Activated CD8-positive, alpha-beta memory T cell treated with anti-CD3 and anti-CD28 coated beads for 24 hours (primary cell): ENCODE data around the gene MSRB1.

Experiments used
- DNase-seq: peaks from one replicate; pipeline ENCODE4 v3.0.0-alpha.2; 2020

The MSRB1 gene, protein sequence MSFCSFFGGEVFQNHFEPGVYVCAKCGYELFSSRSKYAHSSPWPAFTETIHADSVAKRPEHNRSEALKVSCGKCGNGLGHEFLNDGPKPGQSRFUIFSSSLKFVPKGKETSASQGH

DNA sequence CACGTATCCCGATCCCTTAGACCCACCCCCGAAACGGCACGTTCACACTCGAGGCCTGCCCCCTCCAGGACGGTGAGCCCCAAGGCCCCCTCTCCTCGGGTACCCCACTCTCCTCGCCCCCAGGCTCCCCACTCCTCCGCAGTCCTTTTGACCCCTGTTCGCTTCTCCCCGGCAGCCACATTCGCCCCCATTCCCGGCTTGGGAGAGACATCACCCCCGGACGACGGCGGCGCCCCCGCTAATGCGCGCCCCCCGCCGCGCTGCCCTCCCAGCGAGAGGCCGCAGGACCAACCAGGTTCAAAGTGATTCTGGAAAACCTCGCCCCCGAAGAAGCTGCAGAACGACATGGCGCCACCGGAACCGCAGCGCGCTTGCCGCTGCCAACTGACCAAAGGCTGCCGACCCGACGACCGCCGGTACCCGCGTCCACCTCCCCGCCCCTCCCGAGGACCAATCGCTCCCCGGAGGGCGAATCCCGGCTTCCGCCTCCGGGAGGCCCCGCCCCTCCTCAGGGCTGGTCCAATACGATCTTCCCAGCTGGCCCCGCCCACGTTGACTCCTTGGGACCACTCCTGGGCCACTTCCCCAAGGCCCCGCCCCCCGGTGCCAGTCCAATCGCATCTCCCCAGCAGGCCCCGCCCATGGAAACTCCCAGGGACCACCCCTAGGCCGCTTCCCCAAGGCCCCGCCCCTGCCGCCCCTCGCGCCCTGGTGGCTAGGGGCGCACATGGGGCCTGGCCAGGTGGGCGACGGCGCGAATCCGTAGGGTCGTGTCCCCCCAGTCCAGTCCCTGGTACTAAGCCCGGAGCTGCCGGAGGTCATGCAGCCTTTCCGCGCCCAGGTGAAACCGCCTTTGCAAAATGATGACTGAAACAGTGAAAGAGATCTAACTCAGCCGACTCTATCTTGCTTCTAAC, at the start of gene MSRB1:
MSRB1 (minus strand) TSS at position 390 of the 917 bp plus-strand sequence; CDS start at position 347, 43 bp downstream.
- DNase-seq = peak; percentile 99

DNA sequence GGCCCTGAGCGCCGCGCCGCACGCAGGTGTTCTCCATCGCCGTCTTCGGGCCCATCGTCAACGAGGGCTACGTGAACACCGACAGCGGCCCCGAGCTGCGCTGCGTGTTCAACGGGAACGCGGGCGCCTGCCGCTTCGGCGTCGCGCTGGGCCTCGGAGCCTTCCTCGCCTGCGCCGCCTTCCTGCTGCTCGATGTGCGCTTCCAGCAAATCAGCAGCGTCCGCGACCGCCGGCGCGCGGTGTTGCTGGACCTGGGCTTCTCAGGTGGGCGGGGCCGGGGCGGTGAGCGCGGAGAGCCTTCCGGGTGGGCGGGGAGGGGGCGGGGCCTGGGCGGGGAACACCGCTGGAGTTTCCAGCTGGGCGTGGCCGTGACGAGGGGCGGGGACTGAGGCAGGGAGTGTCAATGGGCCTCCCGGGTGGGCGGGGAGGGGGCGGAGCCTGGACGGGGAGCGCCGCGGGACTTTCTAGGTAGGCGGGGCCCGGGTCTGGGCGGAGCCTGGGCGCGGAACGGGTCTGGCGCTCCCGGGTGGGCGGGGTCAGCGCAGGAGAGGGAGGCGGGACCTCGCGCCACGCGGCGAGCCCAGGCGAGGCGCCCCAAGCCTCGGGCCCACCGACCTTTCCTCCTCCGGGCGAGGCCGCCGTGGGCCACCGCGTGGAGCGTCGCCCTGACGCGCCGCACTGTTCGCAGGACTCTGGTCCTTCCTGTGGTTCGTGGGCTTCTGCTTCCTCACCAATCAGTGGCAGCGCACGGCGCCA, 49.1 kb upstream of the MSRB1 start:
- peak; percentile 99 for DNase-seq

DNA sequence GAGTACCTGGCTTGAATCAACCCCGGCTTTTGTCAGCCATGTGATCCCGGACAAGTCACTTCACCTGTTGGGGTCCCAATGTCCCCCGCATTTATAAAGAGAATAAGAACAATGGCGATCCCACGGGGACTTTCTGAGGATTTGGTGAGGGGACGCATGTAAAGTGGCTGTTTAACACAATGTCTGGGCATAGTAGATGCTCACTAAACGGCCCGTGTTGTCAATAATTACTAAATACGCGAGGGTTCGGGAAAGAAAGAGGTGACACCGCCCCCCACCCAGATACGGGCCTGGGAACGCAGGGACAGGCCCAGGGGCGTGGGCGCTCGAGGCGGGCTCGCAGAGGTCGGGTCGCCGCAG, 48.6 kb upstream of the MSRB1 start:
- DNase-seq = no peak

DNA sequence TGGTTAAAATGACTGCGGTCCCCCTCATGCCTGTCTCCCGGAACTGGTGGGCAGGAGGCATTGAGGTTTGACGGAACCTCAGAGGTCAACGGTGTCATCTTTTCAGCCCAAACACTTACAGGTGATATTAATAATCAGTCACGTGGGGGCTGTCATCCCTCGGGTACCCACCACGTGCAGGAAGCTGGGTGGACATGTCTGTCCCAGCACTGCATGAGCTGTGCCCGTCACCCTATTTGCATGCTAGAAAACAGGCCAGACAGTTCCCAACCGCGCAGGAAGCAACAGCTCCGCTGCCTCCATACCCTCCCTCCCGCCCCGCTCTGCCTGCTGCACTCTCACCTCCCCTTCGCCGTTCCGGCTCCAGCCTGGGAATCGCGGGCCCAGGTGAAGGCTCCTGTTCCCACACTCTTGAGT, 48.1 kb upstream of the MSRB1 start:
- peak; percentile 82 for DNase-seq

DNA sequence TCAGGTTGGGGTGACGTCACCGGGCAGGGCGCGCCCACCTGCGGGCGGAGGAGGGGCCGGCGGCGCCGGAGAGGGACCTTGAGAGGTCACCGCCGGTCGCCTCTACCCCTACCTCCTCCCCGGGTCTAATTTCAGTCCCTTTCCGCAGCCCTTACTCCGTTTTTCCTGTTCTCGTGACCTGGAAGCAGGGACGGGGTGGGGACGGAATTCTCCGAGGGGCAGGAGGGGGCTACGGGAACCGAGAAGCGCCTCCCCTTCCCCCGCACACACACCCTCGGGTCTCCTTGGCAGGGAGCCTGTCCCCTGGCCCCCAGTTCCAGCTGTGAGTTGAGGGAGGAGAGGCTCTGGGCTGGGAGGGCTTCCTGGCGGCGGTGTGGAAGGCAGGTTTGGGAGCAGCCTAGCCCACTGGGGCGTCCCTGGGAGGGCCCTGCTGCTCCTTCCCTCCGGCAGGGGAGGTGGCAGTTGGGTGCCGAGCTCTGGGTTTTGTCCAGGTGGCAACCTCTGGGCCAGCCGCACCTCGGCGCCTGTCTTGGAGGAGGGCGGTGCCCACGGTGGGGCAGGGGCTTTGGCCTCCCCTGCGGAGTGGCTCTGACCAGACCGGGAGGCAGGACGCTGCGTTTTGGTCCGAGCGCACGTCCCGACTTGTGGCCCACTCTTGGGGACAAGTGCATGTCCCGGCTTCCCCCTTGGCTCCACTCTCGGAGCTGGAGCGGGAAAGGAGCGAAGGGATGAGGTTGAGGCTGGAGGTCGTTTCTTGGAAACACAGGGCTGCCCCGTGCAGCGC, 47.5 kb upstream of the MSRB1 start:
- no peak for DNase-seq

DNA sequence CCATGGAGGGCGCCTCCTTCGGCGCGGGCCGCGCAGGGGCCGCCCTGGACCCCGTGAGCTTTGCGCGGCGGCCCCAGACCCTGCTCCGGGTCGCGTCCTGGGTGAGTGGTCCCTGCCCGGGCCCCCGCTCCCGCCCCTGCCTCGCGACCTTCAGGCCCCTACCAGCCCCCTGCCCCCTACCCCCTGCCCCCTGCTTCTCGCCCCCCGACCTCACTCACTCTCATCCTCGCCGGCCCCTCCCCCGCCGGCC, 47.0 kb upstream of the MSRB1 start:
- no peak for DNase-seq

DNA sequence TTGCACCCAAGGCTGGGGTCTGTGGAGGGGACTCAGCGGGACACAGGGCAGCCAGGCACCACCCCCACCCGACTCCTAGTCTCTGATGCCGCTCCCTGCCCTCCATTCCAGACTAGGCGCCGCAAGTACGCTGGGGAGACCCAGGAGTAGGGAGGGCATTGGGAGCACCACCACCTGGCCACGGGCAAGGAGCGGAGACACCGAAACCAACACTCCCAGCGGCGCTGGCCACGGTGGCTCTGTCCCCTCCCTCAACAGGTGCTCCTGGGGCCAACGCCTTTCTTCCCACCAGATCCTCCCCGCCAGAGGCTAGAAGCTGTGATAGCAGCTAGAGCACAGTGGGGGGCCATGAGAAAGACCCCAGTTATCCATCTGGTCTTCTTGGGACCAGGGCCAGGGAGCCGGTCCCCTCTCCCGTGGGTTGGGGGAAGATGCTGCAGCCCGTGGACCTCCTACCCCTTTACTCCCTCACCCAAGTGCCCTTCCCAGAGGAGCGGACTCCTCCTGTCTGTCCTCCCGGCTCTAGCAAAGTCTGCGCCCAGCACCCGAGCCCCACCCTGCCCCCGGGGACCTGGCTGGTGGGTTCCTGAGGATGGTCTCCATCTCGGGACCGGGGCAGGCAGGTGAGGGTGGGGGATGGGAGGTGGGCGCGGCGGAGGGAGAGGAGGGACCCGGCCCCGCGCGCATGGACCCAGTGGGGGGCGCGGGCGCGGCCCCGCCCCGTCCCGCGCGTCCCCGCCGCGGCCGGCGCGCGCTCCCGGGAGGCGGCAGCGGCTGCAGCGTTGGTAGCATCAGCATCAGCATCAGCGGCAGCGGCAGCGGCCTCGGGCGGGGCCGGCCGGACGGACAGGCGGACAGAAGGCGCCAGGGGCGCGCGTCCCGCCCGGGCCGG, 46.5 kb upstream of the MSRB1 start, which contains the start of gene SYNGR3:
SYNGR3 (plus strand) TSS at position 762 of the 892 bp plus-strand sequence. CDS start 133 bp downstream, outside the sequence.
- DNase-seq = no peak

DNA sequence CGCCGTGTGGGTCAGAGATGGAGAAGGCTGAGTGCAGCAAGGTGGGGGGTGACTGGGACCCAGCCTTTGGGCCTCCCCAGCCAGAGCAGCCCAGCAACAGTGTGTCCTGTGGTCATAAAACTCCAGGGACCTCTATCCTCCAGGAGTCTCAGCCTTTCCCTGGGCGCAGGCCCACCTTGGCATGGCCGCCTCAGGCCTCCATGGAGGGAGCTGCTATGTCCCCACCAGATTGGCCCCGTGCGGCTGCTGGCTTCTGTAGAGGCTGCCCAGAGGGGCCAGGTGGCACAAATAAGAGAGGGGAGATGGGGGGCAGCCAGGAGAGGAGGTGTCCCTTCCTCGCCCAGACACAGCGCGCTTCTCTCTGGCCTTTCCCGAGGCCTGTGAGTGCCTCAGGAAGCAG, 44.2 kb upstream of the MSRB1 start:
- no peak for DNase-seq

DNA sequence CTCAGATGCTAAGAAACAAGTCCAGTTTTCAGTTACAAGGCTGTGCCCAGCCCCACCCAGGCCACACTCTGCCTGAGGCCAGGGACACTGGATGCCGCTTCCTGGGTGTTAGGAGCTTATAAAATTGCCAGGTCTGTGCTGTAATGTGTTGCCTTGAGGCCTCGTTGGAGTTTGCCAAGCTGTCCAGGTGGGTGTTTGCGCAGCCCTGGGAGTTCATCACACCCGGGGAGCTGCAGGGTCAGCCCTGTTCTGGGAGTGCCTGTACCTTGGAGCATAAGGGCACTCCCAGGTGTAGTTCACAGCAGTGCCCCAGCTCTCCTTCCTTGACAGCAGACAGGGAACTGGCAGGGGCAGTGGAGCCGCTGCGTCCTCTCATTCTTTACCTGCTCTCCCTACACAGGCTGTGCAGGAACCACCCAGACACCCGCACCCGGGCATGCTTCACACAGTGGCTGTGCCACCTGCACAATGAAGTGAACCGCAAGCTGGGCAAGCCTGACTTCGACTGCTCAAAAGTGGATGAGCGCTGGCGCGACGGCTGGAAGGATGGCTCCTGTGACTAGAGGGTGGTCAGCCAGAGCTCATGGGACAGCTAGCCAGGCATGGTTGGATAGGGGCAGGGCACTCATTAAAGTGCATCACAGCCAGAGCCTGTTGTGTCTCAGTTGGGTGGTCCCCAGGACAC, 42.6 kb upstream of the MSRB1 start:
- DNase-seq = no peak

DNA sequence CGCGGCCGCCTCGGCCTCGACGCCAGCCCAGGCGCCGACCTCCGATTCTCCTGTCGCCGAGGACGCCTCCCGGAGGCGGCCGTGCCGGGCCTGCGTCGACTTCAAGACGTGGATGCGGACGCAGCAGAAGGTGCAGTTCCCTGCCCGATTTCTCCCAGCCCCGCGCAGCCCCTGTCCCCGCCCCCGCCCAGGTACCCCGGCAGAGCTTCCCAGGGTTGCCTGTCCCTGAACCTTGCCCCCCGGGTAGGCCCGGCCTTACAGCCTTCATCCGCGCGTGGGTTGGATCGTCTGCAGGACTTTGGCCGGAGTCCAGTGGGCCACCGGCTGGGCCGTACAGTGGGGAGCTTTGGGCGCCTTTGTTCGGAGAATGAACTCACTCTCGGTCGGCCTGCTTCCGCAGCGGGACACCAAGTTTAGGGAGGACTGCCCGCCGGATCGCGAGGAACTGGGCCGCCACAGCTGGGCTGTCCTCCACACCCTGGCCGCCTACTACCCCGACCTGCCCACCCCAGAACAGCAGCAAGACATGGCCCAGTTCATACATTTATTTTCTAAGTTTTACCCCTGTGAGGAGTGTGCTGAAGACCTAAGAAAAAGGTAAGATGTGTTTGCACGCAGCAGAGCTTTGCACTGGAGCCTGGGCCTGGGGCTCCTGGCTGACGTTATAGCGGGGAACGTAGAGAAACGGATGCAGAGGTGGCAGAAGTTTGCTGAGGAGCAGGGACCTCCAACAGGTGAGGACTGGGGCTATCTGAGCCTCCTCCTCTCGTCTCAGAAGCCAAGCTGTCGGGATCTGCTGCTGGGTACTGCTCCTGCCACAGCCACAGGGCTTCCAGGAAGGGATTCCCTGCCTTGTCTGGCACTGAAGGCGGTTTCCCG, 41.6 kb upstream of the MSRB1 start:
- peak; percentile 76 for DNase-seq

DNA sequence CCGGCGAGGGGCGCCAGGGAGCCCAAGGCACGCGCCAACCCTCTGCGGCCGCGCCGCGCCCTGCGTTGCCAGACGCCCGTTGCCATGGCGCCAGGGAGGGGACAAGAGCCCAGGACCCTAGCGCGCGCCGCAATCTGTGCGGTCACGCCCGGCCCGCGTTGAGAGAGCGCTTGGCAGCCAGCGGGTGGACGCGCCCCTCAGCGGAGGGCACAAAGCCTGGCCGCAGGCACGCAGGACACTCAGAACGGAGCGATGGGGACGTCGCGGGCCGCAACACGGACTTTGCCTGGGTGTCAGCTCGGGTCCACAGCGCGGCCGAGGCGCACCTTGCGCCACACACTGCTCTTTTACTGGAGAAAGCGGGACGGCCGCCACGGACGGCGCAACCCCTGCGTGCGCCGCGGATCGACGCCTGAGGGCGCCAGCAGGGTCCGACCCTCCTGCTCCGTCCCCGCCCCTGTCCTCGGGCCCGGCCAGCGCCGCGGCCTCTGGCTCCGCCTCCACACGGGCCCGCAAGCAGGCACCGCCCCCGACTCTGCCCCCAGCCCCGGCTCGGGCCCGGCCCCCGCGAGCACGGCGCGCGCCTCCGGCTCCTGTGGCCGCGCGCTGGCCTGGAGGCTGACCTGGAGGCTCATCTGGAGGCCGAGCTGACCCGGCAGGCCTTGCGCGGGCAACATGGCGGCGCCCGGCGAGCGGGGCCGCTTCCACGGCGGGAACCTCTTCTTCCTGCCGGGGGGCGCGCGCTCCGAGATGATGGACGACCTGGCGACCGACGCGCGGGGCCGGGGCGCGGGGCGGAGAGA, 40.7 kb upstream of the MSRB1 start, which contains the start of gene GFER:
GFER (plus strand) TSS at position 650 of the 803 bp plus-strand sequence; CDS start at position 676, 26 bp downstream.
- peak; percentile 88 for DNase-seq

DNA sequence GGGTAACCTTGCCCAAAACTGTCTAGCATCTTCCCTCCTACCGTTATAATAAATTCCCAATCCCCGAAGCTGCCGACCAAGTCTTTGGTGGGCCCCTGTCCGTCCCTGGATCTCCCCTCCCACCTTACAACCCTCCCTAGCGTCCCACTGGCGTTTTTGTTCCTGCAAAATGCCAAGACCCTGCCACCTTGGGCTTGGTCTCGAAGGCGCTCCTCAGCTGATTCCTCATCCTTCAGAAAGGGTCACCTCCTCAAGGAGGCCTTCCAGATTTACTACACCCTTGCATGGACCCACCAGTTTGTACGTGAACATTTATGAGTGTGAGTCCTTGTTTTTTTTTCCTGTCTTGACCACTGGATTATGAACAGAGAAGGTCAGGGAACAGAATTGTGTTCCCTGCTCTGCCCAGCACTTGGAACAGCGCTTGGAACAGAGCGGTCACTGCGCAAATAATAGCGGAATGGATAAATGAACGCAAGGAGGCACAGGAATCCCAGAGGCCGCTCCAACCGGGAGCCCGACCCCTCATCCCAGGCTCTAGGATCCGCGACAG, 40.1 kb upstream of the MSRB1 start:
- DNase-seq = no peak

DNA sequence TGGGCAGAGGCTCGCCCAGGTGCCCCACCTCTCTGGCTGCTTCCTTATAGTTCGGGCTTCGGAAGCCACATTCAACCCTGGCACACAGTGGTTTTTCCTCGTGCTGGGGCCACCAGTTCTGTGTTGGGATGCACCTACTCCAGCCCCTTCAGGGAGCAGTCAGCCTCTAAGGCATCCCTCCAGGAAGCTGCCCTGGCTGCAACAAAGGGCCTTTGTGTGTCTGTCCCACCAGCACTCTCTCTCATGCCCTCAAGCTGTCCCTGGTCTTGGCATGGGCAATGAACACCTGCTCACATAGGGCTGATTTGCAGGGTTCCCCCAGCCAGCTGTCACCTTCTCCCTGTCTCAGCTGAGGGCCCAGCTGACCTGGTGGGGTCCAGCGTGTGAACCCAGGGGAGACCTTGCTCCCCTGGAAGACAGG, 39.0 kb upstream of the MSRB1 start:
- no peak for DNase-seq

DNA sequence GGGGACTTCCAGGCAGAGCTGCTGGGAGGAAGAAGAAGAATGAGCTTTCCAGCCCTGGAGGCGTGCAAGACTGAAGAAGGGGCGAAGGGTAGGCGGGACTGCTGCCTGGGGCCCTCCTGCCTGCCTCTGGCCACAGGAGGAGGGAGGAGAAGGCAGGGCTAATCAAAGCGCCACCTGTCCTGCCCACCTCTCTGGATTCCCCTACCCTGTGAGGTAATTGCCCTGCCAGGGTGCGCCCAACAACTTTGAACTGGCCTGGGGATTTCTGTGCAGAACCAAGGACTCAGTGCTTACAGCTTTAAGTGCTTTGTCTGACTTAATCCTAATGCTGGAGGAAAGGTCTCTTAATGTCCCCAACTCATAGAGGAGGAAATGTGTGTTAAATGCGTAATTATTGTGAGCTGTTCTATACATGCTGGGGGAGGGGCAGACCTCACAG, 38.4 kb upstream of the MSRB1 start, which contains the start of gene NOXO1:
NOXO1 (minus strand) TSS at position 72 of the 439 bp plus-strand sequence. CDS start 290 bp downstream, outside the sequence.
- DNase-seq = no peak

DNA sequence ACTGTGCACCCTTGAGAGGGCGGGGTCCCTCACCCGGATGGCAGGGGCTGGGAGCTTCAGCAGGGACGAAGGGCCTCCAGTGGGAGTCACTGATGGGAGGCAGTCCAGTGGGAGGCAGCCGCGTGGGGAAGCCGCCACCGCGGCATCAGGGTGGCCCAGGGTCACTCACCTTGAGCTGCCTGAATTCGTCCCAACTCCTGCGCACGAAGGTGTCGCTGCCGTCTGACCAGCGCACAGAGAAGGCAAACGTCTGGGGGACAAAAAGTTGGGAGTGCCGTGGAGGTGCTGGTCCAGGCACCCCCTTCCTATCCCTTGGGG, 37.7 kb upstream of the MSRB1 start:
- no peak for DNase-seq

DNA sequence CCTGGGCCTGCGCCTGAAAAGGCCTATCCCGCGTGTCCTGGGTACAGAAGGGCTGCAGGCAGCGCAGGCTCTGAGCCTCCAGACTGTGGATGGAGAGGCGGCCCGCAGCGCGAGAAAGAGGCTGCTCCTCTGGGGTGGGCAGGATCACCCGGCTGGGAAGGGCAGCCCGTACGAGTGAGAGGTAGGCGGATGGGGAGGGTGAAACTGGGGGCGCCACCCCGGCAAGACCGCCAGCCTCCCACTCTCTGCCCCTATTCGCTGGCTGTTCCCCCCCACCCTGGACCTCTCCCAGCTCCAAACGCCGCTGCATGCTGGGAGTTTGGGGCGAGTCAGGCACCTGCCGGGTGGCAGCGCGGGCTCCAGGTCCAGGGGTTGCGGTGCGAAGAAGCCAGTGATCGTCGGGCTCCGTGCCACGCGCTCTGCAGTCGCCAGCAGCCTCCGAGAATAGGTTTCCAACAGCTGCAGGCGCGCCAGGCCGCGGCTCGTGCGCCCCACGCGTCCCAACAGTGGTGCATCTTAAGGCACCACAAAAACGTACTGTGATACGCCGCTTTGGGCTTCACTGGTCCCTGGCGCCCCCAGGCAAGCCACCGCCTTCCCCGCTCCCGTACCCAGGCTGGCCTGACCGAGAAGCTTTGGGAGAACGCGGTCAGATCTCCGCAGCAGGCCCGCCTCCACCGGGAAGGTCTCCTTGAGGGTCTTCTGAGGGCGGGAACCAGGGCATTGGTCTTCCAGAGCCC, 37.2 kb upstream of the MSRB1 start:
- no peak for DNase-seq

DNA sequence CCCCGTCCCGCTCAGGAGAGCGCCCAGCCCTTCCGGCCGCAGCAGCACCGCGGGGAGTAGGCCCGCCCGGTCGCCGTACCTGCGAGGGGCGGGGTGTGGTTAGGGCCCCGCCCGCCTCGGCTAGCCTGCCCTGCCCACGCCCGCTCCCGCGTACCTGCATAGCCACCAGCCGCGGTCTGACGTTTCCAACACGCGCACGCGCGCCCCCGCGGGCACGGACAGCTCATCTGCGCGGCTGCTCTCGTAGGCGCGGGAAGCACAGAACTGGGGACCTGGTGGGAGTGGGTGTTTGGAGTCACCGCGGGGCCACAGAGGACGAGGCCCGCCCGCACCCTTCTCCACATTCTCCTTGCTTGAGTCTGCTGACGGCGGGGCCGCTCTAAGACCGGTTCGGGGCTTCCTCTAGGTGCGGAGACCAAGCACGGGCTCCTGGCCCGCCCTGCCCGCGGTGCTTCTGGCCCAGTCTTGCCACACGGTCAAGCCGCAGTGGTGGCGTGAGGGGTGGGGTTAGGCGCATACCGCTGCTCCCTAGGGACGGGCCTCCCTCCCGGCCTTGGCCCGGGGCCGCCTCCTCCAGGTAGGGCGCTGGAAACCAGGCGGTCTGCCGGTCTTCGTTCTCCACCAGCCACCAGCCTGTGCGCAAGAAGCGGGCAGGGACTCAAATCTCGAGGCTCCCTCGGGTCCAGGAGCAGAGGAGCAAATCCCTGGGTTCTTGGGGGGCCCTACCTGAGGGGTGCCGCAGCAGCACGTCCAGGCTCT, 36.5 kb upstream of the MSRB1 start:
- DNase-seq = peak; percentile 74
